H1 (cell line): ENCODE results near the gene ARID5A. TPM values are rescaled to one million over a fixed set of nuclear protein-coding genes. Genes with fewer than 3 reads are reported as not detected.

Experiments used
- CHD7 ChIP-seq: fragments of 300-600 bp; sonication (generic); IDR thresholded peaks from 2 replicates; pipeline ENCODE4 v1.7.1; 2012; ENCODE audit warnings: low read length, moderate library complexity, mild to moderate bottlenecking, inconsistent platforms; ENCODE audit not compliant: insufficient replicate concordance
- HDAC2 ChIP-seq, 2 experiments: fragments of 300-600 bp in 1 of 2; sonication (generic) in 1 of 2; IDR thresholded peaks; 2 replicates each; pipeline ENCODE4 v1.6.1; 2011 to 2012; ENCODE audit warnings: low read depth in 2 of 2, low read length in 2 of 2, mild to moderate bottlenecking in 2 of 2, moderate library complexity in 2 of 2, borderline replicate concordance in 1 of 2, inconsistent platforms in 1 of 2
- RXRA ChIP-seq: IDR thresholded peaks from 2 replicates; pipeline ENCODE4 v1.6.1; 2011; ENCODE audit warnings: low read depth, mild to moderate bottlenecking, low read length, moderate library complexity; ENCODE audit not compliant: insufficient read depth
- polyA plus RNA-seq, 7 experiments: library from polyadenylated mRNA; depleted of rRNA in 3 of 7; stranded (reverse) in 5 of 7; unstranded in 2 of 7; fragments of >200 nt in 5 of 7; fragments of 200-250 nt in 2 of 7; gene quantifications; 1 replicate in 5 of 7; 2 replicates in 1 of 7; 4 replicates in 1 of 7; pipeline versions ENCODE4 v1.2.1 to v1.2.3, GENCODE V29; 2011 to 2013; ENCODE audit warnings: missing spikeins in 2 of 7, mixed read lengths in 2 of 7
- total RNA-seq: library from RNA; stranded (reverse); fragmentation: NEBNext Ultra II Directional; extraction: Animal tissue kit (Norgen Biotek cat#: 25700); gene quantifications from 2 replicates; pipeline ENCODE4 v1.2.1, GENCODE V29; 2021

Gene ARID5A
- total and polyA plus RNA-seq, 2 of the 8 experiments (the other 6 are each of a cell fraction or from before 2014, with no cell fraction given): 3.3 to 5.3 TPM

DNA sequence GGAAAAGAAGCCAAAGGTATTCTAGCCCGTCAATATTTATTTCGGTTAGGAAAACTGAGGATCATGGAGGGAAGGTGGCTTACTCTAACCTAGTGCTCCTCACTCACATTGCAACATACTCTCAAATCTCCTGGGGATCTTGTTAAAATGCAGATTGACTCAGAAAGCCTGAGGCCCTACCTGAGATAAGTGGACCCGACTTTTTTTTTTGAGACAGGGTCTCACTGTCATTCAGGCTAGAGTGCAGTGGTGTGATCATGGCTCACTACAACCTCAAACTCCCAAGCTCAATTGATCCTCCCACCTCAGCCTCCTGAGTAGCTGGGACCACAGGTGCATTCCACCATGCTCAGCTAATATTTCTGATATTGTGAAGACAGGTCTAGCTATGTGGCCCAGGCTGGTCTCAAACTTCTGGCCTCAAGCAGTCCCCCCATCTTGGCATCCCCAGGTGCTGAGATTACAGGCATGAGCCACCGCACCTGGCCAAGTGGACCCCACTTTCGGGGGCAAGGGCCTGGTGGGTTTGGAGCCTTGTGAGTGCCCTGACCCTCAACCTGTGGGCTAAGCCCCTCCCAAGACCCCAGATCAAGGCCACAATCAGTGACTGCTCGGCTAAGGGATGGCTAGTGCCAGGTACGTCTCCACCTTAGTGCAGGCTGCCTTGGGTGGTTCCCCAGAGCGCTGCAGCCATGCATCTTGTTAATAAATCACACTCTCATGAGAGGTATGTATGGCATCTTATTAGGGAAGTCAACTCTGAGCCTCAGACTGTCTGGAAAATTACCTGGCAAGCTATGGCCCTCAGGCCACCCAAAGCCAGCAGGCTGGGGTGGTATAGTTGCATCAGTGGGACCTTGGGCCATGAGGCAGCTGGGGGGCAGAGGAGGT is 30.3 kb upstream of the ARID5A start (continued):
- TF ChIP-seq HDAC2 (IDR thresholded peaks at IDR 0.05; ENCODE audit: borderline replicate concordance in 1 of 2, low read depth in 2 of 2, low read length in 2 of 2): no peak
- no peak for TF ChIP-seq CHD7
- no peak for TF ChIP-seq RXRA
